ENCODE data around the gene ST8SIA1.

ST8SIA1 gene

GRCh38 chr12:22325218-22325617, 9.3 kb downstream of the ST8SIA1 start:
- DNase-seq (ENCODE audit: low read depth in 1 of 2, low spot score in 1 of 2): peak in 1 of 2 experiments; percentile 13

GRCh38 chr12:22322091-22322490, 12.4 kb downstream of the ST8SIA1 start:
- H3K4me3 ChIP-seq (replicated peaks; ENCODE audit: insufficient read depth, low read length): no peak overlapping the region
- DNase-seq (ENCODE audit: low read depth in 1 of 2, low spot score in 1 of 2): no peak
- H3K27me3 ChIP-seq (ENCODE audit: insufficient read depth, poor library complexity, severe bottlenecking): no peaks in the 10 kb centered on the region
- TF ChIP-seq SPI1 (IDR thresholded peaks at IDR 0.05; ENCODE audit: borderline replicate concordance, low read depth): no peak
- TF ChIP-seq POLR2AphosphoS5 (IDR thresholded peaks at IDR 0.05; ENCODE audit: low read depth): no peak
- no peak for TF ChIP-seq CTCF (IDR thresholded peaks at IDR 0.05; ENCODE audit: insufficient read depth, low read length)
- TF ChIP-seq GABPA (IDR thresholded peaks at IDR 0.05; ENCODE audit: low read depth): no peak
- TF ChIP-seq REST (IDR thresholded peaks at IDR 0.05; ENCODE audit: insufficient replicate concordance, low read depth): no peak
- H3K27ac ChIP-seq (replicated peaks): peak overlapping the region; percentile 34

More at GRCh38 chr12:22325218-22325617, 9.3 kb downstream of the ST8SIA1 start:
- TF ChIP-seq SPI1 (IDR thresholded peaks at IDR 0.05; ENCODE audit: borderline replicate concordance, low read depth) (peak; percentile 67; the same call in 1 of the 2 replicates), CTCF (IDR thresholded peaks at IDR 0.05; ENCODE audit: insufficient read depth, low read length) (no peak)
- Histone ChIP-seq H3K27ac (replicated peaks) (no peak overlapping the region), H3K4me3 (replicated peaks; ENCODE audit: insufficient read depth, low read length) (no peak overlapping the region), H3K27me3 (ENCODE audit: insufficient read depth, poor library complexity, severe bottlenecking) (no peaks in the 10 kb centered on the region)

GRCh38 chr12:22321638-22322037, 12.9 kb downstream of the ST8SIA1 start:
- H3K4me3 ChIP-seq (replicated peaks; ENCODE audit: insufficient read depth, low read length): no peak overlapping the region
- peak overlapping the region; percentile 61 for H3K27ac ChIP-seq (replicated peaks)
- TF ChIP-seq SPI1 (IDR thresholded peaks at IDR 0.05; ENCODE audit: borderline replicate concordance, low read depth): peak; percentile 97
- no peak for TF ChIP-seq POLR2AphosphoS5 (IDR thresholded peaks at IDR 0.05; ENCODE audit: low read depth)
- DNase-seq (ENCODE audit: low read depth in 1 of 2, low spot score in 1 of 2): peak; percentile 35 to 88
- H3K27me3 ChIP-seq (ENCODE audit: insufficient read depth, poor library complexity, severe bottlenecking): no peaks in the 10 kb centered on the region

GRCh38 chr12:22321018-22321605, 13.4 kb downstream of the ST8SIA1 start:
- Histone ChIP-seq H3K4me3 (replicated peaks; ENCODE audit: insufficient read depth, low read length) (no peak overlapping the region), H3K27ac (replicated peaks) (peak overlapping the region; percentile 61), H3K27me3 (ENCODE audit: insufficient read depth, poor library complexity, severe bottlenecking) (no peaks in the 10 kb centered on the region)
- TF ChIP-seq POLR2AphosphoS5 (IDR thresholded peaks at IDR 0.05; ENCODE audit: low read depth) (no peak), CTCF (IDR thresholded peaks at IDR 0.05; ENCODE audit: insufficient read depth, low read length) (no peak), REST (IDR thresholded peaks at IDR 0.05; ENCODE audit: insufficient replicate concordance, low read depth) (no peak), SPI1 (IDR thresholded peaks at IDR 0.05; ENCODE audit: borderline replicate concordance, low read depth) (no peak), GABPA (IDR thresholded peaks at IDR 0.05; ENCODE audit: low read depth) (no peak)
- DNase-seq (ENCODE audit: low read depth in 1 of 2, low spot score in 1 of 2): no peak

Measured in HL-60 (cell line).